NCI-H524 treated with DMSO at 0.1 percent for 48 hours (cell line): Measurements from ENCODE around the gene ZSCAN29.
"Not testable (repeated sequence)": the region's sequence is repeated elsewhere in the genome, so short reads cannot be mapped to it uniquely, and the experiment has no call there.

Experiments used
- DNase-seq: peaks from one replicate; lab custom pipeline; 2025; lab: John Stamatoyannopoulos, UW

Gene ZSCAN29

DNA sequence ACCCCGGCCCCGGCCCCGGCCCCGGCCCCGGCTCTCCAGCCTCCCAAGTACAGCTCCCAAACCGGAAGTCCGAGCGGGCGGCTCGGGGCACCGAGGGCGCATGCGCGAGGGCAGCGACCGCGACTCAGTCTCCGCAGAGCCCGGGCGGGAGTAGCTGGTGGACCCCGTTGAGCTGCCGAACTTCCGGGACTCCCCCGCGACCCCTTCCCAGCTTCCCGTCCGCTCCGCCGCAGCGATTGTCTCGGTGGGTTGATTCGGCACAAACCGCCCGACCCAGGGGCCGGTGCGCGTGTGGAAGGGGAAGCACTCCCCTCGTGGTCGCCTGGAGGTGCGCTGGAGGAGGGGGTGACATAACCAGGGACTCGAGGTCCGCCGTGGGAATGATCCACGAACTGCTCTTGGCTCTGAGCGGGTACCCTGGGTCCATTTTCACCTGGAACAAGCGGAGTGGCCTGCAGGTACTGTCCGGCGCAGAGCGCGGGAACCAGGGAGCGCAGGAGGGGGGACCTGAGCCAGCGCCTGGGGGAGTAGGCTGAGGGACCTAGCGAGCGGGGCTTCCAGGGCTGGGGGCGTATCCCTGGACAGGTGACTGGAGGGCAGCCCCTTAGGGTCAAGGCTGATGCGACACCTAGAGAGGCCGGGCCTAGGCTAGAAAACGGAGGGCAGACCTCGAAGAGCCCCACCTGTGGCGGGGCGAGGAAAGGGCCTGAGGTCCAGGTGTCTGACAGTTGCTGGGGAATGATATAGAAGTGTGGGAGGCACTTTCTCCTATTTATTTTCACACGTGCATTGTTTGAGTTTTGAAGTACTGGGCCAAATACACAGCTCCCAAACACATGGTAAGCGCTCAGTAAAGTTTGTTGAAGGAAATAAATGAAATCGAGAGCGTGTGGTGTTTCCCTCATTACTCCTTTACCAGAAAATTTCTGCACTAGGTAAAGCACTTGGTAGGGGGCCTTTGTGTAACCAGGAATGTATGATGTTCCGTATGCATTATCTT lies at the start of gene ZSCAN29, which contains the start of gene TUBGCP4:
Gene ZSCAN29 (minus strand): TSS at position 69 of the 1,000 bp plus-strand sequence. CDS start 1,130 bp downstream, outside the sequence.
Gene TUBGCP4 (plus strand): TSS at position 127 of the 1,000 bp plus-strand sequence. CDS start 254 bp downstream, at position 381.
- DNase-seq, result peak; percentile 73

- no peak for DNase-seq
Measured at GRCh38 chr15:43420435-43420834, 49.6 kb upstream of the ZSCAN29 start.

DNA sequence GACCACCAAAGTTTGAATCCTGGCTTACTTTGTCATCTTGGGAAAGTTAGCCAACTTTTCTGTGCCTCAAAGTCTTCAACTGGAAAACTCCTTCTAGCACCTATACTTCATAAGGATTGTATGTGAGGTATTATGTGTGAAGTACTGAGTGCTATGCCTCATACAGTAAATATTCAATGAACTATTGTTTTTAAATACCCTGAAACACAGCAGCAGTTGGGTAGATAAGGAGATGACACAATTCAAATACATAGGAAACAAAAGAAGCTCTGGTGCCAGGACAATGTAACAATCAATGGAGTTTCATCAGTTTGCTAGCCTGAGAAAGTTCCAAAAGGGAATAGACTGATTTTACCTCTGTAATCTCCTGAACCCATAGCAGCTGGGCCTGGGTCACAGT lies 43.4 kb upstream of the ZSCAN29 start:
- DNase-seq, result no peak

DNA sequence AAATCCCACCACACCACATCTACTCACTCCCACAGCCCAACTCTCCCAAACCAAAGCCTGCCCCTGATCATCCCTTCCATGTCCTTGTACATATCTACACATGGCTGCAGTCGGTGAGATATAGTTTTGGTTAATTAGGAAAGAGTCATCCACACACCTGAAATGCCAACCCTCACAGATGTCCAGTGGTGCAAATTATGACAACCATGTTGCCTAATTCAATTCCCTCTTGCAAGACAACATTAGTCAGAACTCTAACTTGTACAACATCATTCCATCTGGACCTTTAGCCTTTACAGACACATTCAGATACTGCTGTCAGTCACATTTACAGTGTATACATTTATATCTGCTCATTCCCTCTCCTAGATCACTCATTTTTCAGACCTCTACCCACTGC lies 41.3 kb upstream of the ZSCAN29 start:
- no peak for DNase-seq

DNA sequence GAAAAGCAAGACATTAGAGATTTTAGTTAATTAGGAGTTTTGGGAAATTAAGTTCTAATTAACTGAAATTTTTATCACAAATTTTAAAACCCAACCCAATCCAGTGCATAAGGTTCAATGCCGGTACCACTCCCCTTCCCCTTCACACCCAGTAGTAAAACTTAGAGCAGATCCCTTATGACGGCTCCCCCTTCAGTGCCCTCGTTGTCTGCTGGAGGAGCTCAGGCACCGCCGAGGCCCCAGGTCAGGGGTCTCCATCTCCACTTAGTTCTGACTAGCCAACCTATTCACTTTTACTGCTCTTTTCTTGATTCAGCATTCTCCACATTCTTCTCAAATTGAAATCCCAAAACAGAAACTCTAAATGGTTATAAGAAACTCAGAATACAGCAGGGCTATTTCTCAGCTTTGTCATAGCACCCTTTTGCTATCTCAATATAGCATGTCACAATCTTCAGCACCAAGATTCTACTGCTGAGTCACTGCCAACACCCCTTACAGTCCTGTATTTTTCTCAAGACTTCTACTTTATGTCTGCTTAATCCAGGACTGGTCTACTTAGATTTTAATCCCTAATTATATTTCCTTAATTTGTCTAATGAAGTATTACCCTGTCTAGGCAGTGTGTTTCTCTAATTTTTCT lies 39.9 kb upstream of the ZSCAN29 start:
- DNase-seq, result no peak

GRCh38 chr15:43408789-43409188 lies 37.9 kb upstream of the ZSCAN29 start:
- no peak for DNase-seq

DNA sequence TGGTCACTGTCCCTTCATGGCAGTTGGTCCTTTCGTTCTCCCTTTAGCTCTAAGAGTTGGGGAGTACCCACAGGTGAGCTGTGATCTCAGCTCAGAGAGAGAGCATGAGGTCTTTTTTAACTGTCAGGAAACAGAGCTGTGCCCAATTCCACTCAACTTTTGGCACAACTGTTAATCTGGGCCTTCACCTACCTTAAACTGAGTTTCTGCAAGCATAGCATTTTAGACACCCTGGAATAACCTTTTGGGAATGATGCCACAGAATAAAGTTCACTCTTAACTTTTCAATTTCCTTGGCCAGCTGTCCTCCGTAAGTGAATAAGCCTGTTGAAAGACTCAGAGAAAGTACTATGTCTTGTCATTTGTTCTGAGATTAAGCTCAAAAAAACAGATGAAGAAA lies 36.0 kb upstream of the ZSCAN29 start:
- no peak for DNase-seq

- no peak for DNase-seq
Measured at GRCh38 chr15:43406189-43406588, 35.3 kb upstream of the ZSCAN29 start.

DNA sequence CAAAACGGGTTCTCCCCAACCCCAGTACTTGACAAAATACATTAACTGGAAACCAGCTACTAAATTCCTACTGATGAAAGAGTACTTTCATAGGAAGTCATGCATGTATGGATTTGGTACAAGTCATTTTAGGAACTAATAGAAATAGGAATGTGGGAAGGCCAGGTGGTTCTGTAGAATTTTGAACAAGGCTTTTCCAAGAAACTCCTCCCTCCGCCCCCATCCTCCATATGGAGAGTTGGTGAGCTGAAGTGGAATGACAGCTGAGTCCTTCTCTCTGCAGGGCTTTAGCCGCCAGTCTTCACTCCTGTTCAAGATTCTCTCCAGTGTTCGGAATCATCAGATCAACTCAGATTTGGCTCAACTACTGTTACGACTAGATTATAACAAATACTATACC lies 33.3 kb upstream of the ZSCAN29 start:
- no peak for DNase-seq

GRCh38 chr15:43403616-43404015 lies 32.8 kb upstream of the ZSCAN29 start:
- no peak for DNase-seq

- no peak for DNase-seq
Measured at GRCh38 chr15:43402255-43402654, 31.4 kb upstream of the ZSCAN29 start.

DNA sequence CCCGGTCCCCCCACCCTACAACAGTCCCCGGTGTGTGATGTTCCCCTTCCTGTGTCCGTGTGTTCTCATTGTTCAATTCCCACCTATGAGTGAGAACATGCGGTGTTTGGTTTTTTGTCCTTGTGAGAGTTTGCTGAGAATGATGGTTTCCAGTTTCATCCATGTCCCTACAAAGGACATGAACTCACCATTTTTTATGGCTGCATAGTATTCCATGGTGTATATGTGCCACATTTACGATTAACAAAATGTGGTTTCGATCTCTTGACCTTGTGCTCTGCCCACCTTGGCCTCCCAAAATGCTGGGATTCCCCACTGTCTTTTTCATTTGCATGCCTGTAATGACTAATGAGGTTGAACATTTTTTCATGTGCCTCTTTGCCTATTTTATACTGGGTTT lies 22.7 kb upstream of the ZSCAN29 start:
- DNase-seq, result not testable (repeated sequence)

- no peak for DNase-seq
Measured at GRCh38 chr15:43390723-43391122, 19.9 kb upstream of the ZSCAN29 start.

DNA sequence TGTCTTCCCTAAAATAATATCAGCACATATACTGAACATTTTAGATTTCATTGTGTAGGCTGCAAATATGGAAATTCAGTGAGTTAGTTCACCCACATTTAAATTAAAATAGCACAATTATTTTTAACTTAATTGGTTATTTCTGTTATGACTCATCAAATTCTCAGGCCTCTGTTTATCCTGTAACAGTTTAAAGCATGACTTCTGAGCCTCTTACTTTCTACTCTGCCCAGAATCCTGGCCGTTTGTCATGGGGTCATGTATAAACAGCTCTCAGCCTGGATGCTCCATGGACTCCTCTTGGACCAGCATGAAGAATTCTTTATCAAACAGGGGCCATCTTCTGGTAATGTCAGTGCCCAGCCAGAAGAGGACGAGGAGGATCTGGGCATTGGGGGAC lies 12.2 kb upstream of the ZSCAN29 start:
- DNase-seq, result no peak

GRCh38 chr15:43382310-43382709 lies 11.5 kb upstream of the ZSCAN29 start:
- DNase-seq, result no peak

DNA sequence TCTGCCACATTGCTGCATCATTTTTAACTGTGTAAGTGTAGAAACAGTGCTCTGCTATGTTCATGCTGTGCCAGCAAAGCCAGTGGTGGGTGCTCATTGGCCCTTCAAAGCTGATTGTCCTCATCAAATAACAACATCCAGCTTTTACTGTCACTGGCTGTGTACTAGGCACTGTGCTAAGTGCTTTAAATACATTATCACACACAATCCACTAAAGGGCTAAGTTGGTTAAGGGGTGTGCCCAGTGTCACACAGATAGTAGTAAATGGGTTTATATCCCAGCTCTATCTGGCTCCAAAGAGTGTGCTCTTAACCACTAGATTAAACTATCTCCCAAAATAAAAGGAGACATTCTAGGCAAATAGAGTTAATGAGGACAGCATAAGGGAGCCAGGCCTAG lies 7.8 kb upstream of the ZSCAN29 start:
- no peak for DNase-seq

DNA sequence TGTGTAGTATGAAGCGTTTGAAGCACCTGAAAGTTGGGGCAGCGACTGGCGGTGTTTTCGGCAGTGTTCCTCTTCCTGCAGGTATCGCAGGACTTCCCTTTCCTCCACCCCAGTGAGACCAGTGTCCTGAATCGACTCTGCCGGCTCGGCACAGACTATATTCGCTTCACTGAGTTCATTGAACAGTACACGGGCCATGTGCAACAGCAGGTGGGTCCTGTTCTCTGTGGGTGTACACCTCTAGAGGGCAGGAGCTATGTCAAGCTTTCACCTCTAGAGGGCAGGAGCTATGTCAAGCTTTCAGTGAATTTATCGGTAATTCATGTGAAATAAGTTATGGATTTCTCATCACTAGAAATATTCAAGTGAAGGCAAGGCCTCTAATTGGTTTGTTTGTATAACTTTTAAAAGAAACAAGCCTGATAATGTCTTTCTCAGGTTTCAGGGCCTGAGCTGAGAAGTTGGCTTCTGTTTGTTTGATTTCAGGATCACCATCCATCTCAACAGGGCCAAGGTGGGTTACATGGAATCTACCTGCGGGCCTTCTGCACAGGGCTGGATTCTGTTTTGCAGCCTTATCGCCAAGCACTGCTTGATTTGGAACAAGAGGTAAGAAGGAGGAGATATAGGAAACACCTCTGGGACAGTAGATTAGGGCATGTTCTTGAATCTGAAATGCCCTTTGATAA lies 5.3 kb upstream of the ZSCAN29 start:
- DNase-seq, result peak; percentile 18

GRCh38 chr15:43370310-43370974 lies 401 bp downstream of the ZSCAN29 start:
- no peak for DNase-seq

- no peak for DNase-seq
Measured at GRCh38 chr15:43361313-43361903, 9.4 kb downstream of the ZSCAN29 start.

- DNase-seq, result no peak
Measured at GRCh38 chr15:43360821-43361220, 10.0 kb downstream of the ZSCAN29 start.

GRCh38 chr15:43352693-43353382 lies 18.0 kb downstream of the ZSCAN29 start:
- DNase-seq, result no peak
